Mucosa of rectum (tissue), 2 donors: Measurements from ENCODE around the gene PXN.

Experiments used
- H3K27ac ChIP-seq, 2 donors: one replicate each; pipeline ENCODE4 v1.7.0; 2013; ENCODE audit warnings: inconsistent platforms in 2 of 2, low read depth in 2 of 2, low read length in 2 of 2
- H3K27me3 ChIP-seq, 2 donors: one replicate each; pipeline ENCODE4 v1.7.0; 2013; ENCODE audit warnings: low read length in 2 of 2; ENCODE audit not compliant: control insufficient read depth in 2 of 2, insufficient read depth in 2 of 2
- H3K36me3 ChIP-seq, 2 donors: one replicate each; pipeline ENCODE4 v1.7.0; 2013; ENCODE audit warnings: low read length in 2 of 2; ENCODE audit not compliant: control insufficient read depth in 2 of 2, insufficient read depth in 2 of 2
- H3K4me1 ChIP-seq, 2 donors: one replicate each; pipeline ENCODE4 v1.7.0; 2013; ENCODE audit warnings: low read length in 2 of 2, mild to moderate bottlenecking in 1 of 2; ENCODE audit not compliant: control insufficient read depth in 2 of 2, insufficient read depth in 2 of 2
- H3K4me3 ChIP-seq, 2 donors: one replicate each; pipeline ENCODE4 v1.7.0; 2013; ENCODE audit warnings: low read length in 2 of 2
- H3K9ac ChIP-seq, 2 donors: one replicate each; pipeline ENCODE4 v1.7.0; 2013; ENCODE audit warnings: low read length in 2 of 2, low read depth in 1 of 2, mild to moderate bottlenecking in 1 of 2
- H3K9me3 ChIP-seq, 2 donors: one replicate each; pipeline ENCODE4 v1.7.0; 2013; ENCODE audit warnings: low read length in 2 of 2; ENCODE audit not compliant: control insufficient read depth in 2 of 2
- donor health status: healthy.
- donor health status: Normal muscosa, but diverticular disease.

Gene PXN

DNA sequence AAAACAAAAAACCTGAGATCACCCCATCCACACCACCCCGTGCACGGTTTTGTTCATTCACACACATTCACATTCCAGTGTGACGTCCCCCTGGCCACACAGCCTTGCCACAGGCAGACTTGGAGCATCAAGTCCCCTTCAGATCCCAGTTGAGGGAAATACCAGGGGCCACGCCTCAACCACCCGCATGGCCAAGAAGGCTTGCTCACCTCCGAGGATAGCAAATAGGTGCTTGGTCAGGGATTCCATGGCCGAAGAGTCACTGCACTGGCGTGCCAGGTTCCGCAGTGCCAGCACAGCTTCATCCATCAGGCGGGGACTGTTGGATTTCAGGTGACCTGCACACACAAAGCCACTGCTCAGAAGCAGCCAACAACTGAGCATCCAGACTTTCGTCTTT, 90.0 kb downstream of the PXN start:
- no peak overlapping the region for H3K9ac ChIP-seq
- no peaks in the 10 kb centered on the region for H3K9me3 ChIP-seq
- H3K4me3 ChIP-seq = no peak overlapping the region
- H3K4me1 ChIP-seq = no peaks in the 10 kb centered on the region
- H3K27me3 ChIP-seq = no peaks in the 10 kb centered on the region
- peaks cover 65 to 76% of the 10 kb centered on the region in 2 donors for H3K36me3 ChIP-seq
- no peak overlapping the region for H3K27ac ChIP-seq

- no peak overlapping the region for H3K4me3 ChIP-seq
- no peaks in the 10 kb centered on the region for H3K27me3 ChIP-seq
- H3K4me1 ChIP-seq = no peaks in the 10 kb centered on the region
- H3K27ac ChIP-seq = no peak overlapping the region
- no peaks in the 10 kb centered on the region for H3K9me3 ChIP-seq
- peaks cover 69 to 81% of the 10 kb centered on the region in 2 donors for H3K36me3 ChIP-seq
- no peak overlapping the region for H3K9ac ChIP-seq
Observed at GRCh38 chr12:120175062-120175461, 90.5 kb downstream of the PXN start.

DNA sequence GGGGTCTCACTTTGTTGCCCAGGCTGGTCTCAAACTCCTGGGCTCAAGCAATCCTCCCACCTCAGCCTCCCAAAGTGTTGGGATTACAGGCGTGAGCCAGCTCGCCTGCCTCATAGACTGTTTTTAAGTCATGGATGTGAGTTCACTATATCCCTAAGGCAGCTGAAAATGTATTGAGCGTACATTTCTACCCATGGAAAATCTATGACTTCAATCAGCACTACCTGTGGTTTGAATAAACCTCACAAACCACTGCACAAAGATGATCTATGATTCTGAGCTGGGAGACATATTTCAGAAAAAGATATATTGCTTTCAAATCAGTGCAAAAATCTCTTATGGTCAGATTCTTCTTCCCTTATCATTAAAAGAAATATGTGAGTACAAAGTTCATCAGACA, 93.5 kb downstream of the PXN start:
- no peaks in the 10 kb centered on the region for H3K27me3 ChIP-seq
- H3K27ac ChIP-seq = no peak overlapping the region
- H3K4me1 ChIP-seq = no peaks in the 10 kb centered on the region
- H3K4me3 ChIP-seq = no peak overlapping the region
- no peaks in the 10 kb centered on the region for H3K9me3 ChIP-seq
- H3K36me3 ChIP-seq = peaks cover 64 to 72% of the 10 kb centered on the region in 2 donors
- H3K9ac ChIP-seq = no peak overlapping the region

GRCh38 chr12:120170631-120171030, 94.9 kb downstream of the PXN start:
- Histone ChIP-seq H3K27me3 (no peaks in the 10 kb centered on the region), H3K27ac (no peak overlapping the region), H3K4me1 (no peaks in the 10 kb centered on the region), H3K9ac (no peak overlapping the region), H3K9me3 (no peaks in the 10 kb centered on the region), H3K36me3 (peaks cover 54 to 59% of the 10 kb centered on the region in 2 donors), H3K4me3 (no peak overlapping the region)

DNA sequence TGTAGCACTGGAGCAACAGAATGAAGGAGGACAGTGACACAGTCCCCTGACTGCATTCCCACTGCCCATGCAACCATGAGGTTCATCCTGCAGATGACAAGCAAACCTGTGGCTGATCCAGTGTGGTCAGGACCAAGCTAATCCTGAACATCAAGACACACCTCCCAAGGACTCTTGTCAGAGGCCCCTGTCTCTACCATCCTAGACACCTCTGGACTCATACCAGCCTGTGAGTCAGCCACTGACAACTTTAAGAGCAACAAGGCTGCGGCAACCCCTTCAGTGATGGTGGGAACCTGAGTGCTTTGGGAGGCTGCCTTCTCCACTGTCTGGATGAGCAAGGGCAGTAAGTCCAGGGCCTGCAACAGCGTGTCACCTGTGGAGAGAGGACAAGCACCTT, 95.6 kb downstream of the PXN start:
- Histone ChIP-seq H3K36me3 (peaks cover 51 to 55% of the 10 kb centered on the region in 2 donors), H3K9me3 (no peaks in the 10 kb centered on the region), H3K27ac (no peak overlapping the region), H3K4me1 (no peaks in the 10 kb centered on the region), H3K4me3 (no peak overlapping the region), H3K9ac (no peak overlapping the region), H3K27me3 (no peaks in the 10 kb centered on the region)

GRCh38 chr12:120168337-120168736, 97.2 kb downstream of the PXN start:
- H3K9me3 ChIP-seq = no peaks in the 10 kb centered on the region
- H3K36me3 ChIP-seq = peaks cover 53 to 55% of the 10 kb centered on the region in 2 donors
- no peak overlapping the region for H3K9ac ChIP-seq
- no peak overlapping the region for H3K4me3 ChIP-seq
- no peak overlapping the region for H3K27ac ChIP-seq
- no peaks in the 10 kb centered on the region for H3K4me1 ChIP-seq
- no peaks in the 10 kb centered on the region for H3K27me3 ChIP-seq

- no peaks in the 10 kb centered on the region for H3K9me3 ChIP-seq
- H3K4me3 ChIP-seq = no peak overlapping the region
- H3K36me3 ChIP-seq = peaks cover 53 to 56% of the 10 kb centered on the region in 2 donors
- no peaks in the 10 kb centered on the region for H3K4me1 ChIP-seq
- no peak overlapping the region for H3K9ac ChIP-seq
- H3K27me3 ChIP-seq = no peaks in the 10 kb centered on the region
- H3K27ac ChIP-seq = no peak overlapping the region
Observed at GRCh38 chr12:120167529-120168095, 97.9 kb downstream of the PXN start.

DNA sequence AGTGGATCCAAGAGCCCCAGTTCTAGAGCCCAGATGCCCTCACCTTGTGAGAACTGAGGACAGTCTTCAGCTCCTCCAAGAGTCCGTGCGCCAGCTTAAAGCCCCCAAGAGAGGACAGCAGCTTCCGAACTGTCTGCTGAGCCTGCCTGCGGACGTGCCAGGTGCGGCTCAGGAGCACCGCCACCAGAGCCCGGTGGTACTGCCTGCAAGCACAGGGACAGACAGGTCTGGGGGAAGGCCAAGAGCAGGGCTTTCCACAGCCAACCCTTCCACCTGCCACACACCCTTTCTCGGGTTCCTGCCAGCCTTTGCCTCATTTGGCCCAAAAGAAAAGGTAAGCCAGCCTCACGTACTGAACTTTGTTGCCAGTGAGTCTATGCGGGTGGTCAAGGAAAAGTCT, 101.2 kb downstream of the PXN start:
- Histone ChIP-seq H3K4me1 (no peaks in the 10 kb centered on the region), H3K9me3 (no peaks in the 10 kb centered on the region), H3K36me3 (peaks cover 60 to 67% of the 10 kb centered on the region in 2 donors)

DNA sequence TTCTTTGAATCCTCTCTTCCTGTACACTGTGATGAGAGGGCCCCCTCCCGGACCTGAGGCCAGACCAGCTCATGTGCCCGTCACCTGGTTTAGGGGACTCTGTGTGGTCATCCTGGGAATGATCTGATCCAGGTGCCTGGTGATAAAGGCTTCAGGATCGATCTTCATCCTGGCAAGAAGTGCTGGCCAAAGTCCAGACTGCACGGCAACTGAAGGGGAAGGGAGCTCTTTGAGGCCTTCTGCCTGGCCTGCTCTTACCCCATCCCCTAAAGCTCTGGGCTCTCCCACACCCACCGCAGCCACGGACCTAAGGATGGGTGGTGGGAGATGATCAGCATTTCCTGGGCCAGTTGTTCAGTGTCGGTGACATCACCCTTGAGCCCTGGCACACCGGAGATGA, 102.8 kb downstream of the PXN start:
- Histone ChIP-seq H3K27ac (no peak overlapping the region), H3K27me3 (no peaks in the 10 kb centered on the region), H3K36me3 (peaks cover 64 to 68% of the 10 kb centered on the region in 2 donors), H3K9ac (no peak overlapping the region), H3K4me3 (no peak overlapping the region), H3K4me1 (no peaks in the 10 kb centered on the region), H3K9me3 (no peaks in the 10 kb centered on the region)

More for the DNA sequence above, 101.2 kb downstream of the PXN start:
- Histone ChIP-seq H3K27ac (no peak overlapping the region), H3K9ac (no peak overlapping the region), H3K4me3 (no peak overlapping the region), H3K27me3 (no peaks in the 10 kb centered on the region)

- Histone ChIP-seq H3K27ac (no peak overlapping the region), H3K4me1 (no peaks in the 10 kb centered on the region), H3K9me3 (no peaks in the 10 kb centered on the region), H3K4me3 (no peak overlapping the region), H3K27me3 (no peaks in the 10 kb centered on the region), H3K9ac (no peak overlapping the region), H3K36me3 (peaks cover 70 to 76% of the 10 kb centered on the region in 2 donors)
Observed at GRCh38 chr12:120161852-120162251, 103.7 kb downstream of the PXN start.
